ENCODE data around the gene MAFG.

The MAFG gene

GRCh38 chr17:81917565-81918332 lies 9.8 kb downstream of the MAFG start, which contains the start of gene SIRT7:
TSS of gene SIRT7 (minus strand) at chr17:81918176. CDS start at chr17:81918131, 45 bp downstream.
- Histone ChIP-seq H3K27me3 (ENCODE audit: low read depth) (no peaks in the 10 kb centered on the region), H3K36me3 (replicated peaks) (peaks cover 57% of the 10 kb centered on the region), H3K9me3 (no peaks in the 10 kb centered on the region), H3K4me3 (peak within 1 kb of the TSS; percentile 54), H3K4me1 (peaks cover 7% of the 10 kb centered on the region)
- DNase-seq (ENCODE audit: low spot score in 2 of 2) = peak; percentile 77 to 84
- in situ Hi-C loops (cut with MboI; ENCODE audit: low sequenced_read_pairs) = no loop called here

- DNase-seq (ENCODE audit: low spot score in 2 of 2) = no peak
- Histone ChIP-seq H3K4me1 (peaks cover 7% of the 10 kb centered on the region), H3K9me3 (no peaks in the 10 kb centered on the region), H3K4me3 (peak overlapping the region; percentile 54), H3K27me3 (ENCODE audit: low read depth) (no peaks in the 10 kb centered on the region), H3K36me3 (replicated peaks) (peaks cover 51% of the 10 kb centered on the region)
- in situ Hi-C loops (cut with MboI; ENCODE audit: low sequenced_read_pairs) = no loop called here
Measured at GRCh38 chr17:81916234-81917001, 11.1 kb downstream of the MAFG start.

- Histone ChIP-seq H3K9me3 (no peaks in the 10 kb centered on the region), H3K36me3 (replicated peaks) (peaks cover 47% of the 10 kb centered on the region), H3K4me1 (peaks cover 7% of the 10 kb centered on the region), H3K27me3 (ENCODE audit: low read depth) (no peaks in the 10 kb centered on the region), H3K4me3 (no peak overlapping the region)
- DNase-seq (ENCODE audit: low spot score in 2 of 2) = no peak
- in situ Hi-C loops (cut with MboI; ENCODE audit: low sequenced_read_pairs) = no loop called here
Measured at GRCh38 chr17:81915331-81915730, 12.2 kb downstream of the MAFG start.

- Histone ChIP-seq H3K4me3 (no peak overlapping the region), H3K9me3 (no peaks in the 10 kb centered on the region), H3K27me3 (ENCODE audit: low read depth) (no peaks in the 10 kb centered on the region), H3K36me3 (replicated peaks) (peaks cover 47% of the 10 kb centered on the region), H3K4me1 (peaks cover 7% of the 10 kb centered on the region)
- in situ Hi-C loops (cut with MboI; ENCODE audit: low sequenced_read_pairs) = no loop called here
- no peak for DNase-seq (ENCODE audit: low spot score in 2 of 2)
Measured at GRCh38 chr17:81914103-81914850, 13.3 kb downstream of the MAFG start.

GRCh38 chr17:81913394-81914102 lies 14.0 kb downstream of the MAFG start:
- H3K4me3 ChIP-seq = no peak overlapping the region
- H3K9me3 ChIP-seq = no peaks in the 10 kb centered on the region
- in situ Hi-C loops (cut with MboI; ENCODE audit: low sequenced_read_pairs) = no loop called here
- peaks cover 49% of the 10 kb centered on the region for H3K36me3 ChIP-seq (replicated peaks)
- H3K4me1 ChIP-seq = peaks cover 7% of the 10 kb centered on the region
- DNase-seq (ENCODE audit: low spot score in 2 of 2) = no peak
- no peaks in the 10 kb centered on the region for H3K27me3 ChIP-seq (ENCODE audit: low read depth)

- Histone ChIP-seq H3K4me3 (no peak overlapping the region), H3K4me1 (peaks cover 7% of the 10 kb centered on the region), H3K36me3 (replicated peaks) (peaks cover 56% of the 10 kb centered on the region), H3K9me3 (no peaks in the 10 kb centered on the region), H3K27me3 (ENCODE audit: low read depth) (no peaks in the 10 kb centered on the region)
- DNase-seq (ENCODE audit: low spot score in 2 of 2) = no peak
- in situ Hi-C loops (cut with MboI; ENCODE audit: low sequenced_read_pairs) = no loop called here
Measured at GRCh38 chr17:81912441-81913309, 14.9 kb downstream of the MAFG start.

GRCh38 chr17:81911969-81912368 lies 15.6 kb downstream of the MAFG start:
- H3K27me3 ChIP-seq (ENCODE audit: low read depth) = no peaks in the 10 kb centered on the region
- peaks cover 59% of the 10 kb centered on the region for H3K36me3 ChIP-seq (replicated peaks)
- H3K4me1 ChIP-seq = peaks cover 4% of the 10 kb centered on the region
- no peaks in the 10 kb centered on the region for H3K9me3 ChIP-seq
- no peak for DNase-seq (ENCODE audit: low spot score in 2 of 2)
- peak overlapping the region; percentile 17; the same call in 1 of the 2 replicates for H3K4me3 ChIP-seq
- in situ Hi-C loops (cut with MboI; ENCODE audit: low sequenced_read_pairs) = no loop called here

- Histone ChIP-seq H3K9me3 (no peaks in the 10 kb centered on the region), H3K27me3 (ENCODE audit: low read depth) (no peaks in the 10 kb centered on the region), H3K36me3 (replicated peaks) (peaks cover 61% of the 10 kb centered on the region), H3K4me3 (peak within 1 kb of the TSS; percentile 70), H3K4me1 (no peaks in the 10 kb centered on the region)
- DNase-seq (ENCODE audit: low spot score in 2 of 2) = peak; percentile 82 to 95
- in situ Hi-C loops (cut with MboI; ENCODE audit: low sequenced_read_pairs) = no loop called here
Measured at GRCh38 chr17:81911277-81911961, 16.1 kb downstream of the MAFG start, which contains the start of gene PCYT2. TSS of gene PCYT2 (minus strand) at chr17:81911399. CDS start at chr17:81911355, 44 bp downstream.

- Histone ChIP-seq H3K9me3 (no peaks in the 10 kb centered on the region), H3K4me1 (no peaks in the 10 kb centered on the region), H3K36me3 (replicated peaks) (peaks cover 59% of the 10 kb centered on the region), H3K4me3 (peak overlapping the region; percentile 70), H3K27me3 (ENCODE audit: low read depth) (no peaks in the 10 kb centered on the region)
- peak in 1 of 2 experiments; percentile 37 for DNase-seq (ENCODE audit: low spot score in 2 of 2)
- in situ Hi-C loops (cut with MboI; ENCODE audit: low sequenced_read_pairs) = no loop called here
Measured at GRCh38 chr17:81910840-81911276, 16.7 kb downstream of the MAFG start.

GRCh38 chr17:81909966-81910839 lies 17.3 kb downstream of the MAFG start:
- no peaks in the 10 kb centered on the region for H3K9me3 ChIP-seq
- in situ Hi-C loops (cut with MboI; ENCODE audit: low sequenced_read_pairs) = no loop called here
- H3K4me1 ChIP-seq = no peaks in the 10 kb centered on the region
- H3K36me3 ChIP-seq (replicated peaks) = peaks cover 53% of the 10 kb centered on the region
- H3K4me3 ChIP-seq = peak overlapping the region; percentile 70
- H3K27me3 ChIP-seq (ENCODE audit: low read depth) = no peaks in the 10 kb centered on the region
- no peak for DNase-seq (ENCODE audit: low spot score in 2 of 2)

- Histone ChIP-seq H3K4me3 (no peak overlapping the region), H3K4me1 (no peaks in the 10 kb centered on the region), H3K27me3 (ENCODE audit: low read depth) (no peaks in the 10 kb centered on the region), H3K36me3 (replicated peaks) (peaks cover 47% of the 10 kb centered on the region), H3K9me3 (no peaks in the 10 kb centered on the region)
- in situ Hi-C loops (cut with MboI; ENCODE audit: low sequenced_read_pairs) = no loop called here
- DNase-seq (ENCODE audit: low spot score in 2 of 2) = no peak
Measured at GRCh38 chr17:81909231-81909630, 18.3 kb downstream of the MAFG start.
